H1 (cell line): Measurements from ENCODE around the gene FOXN3.
"Not testable (repeated sequence)": the region's sequence is repeated elsewhere in the genome, so short reads cannot be mapped to it uniquely, and the experiment has no call there.

Experiments
- CREB1 ChIP-seq: IDR thresholded peaks from 2 replicates; pipeline ENCODE4 v1.6.1; 2012; ENCODE audit warnings: inconsistent platforms
- CTCF ChIP-seq, 3 experiments: IDR thresholded peaks; 1 replicate in 2 of 3; 2 replicates in 1 of 3; pipeline versions ENCODE4 v1.5.1 to v1.6.1; 2011; ENCODE audit warnings: low read length in 3 of 3, mild to moderate bottlenecking in 3 of 3, inconsistent platforms in 2 of 3, low read depth in 1 of 3, moderate library complexity in 1 of 3; ENCODE audit not compliant: insufficient read depth in 1 of 3; ENCODE audit errors: control extremely low read depth in 1 of 3

GRCh38 chr14:89158104-89158503 is 258.9 kb downstream of the FOXN3 start:
- not testable (repeated sequence) for TF ChIP-seq CREB1; CTCF (IDR thresholded peaks at IDR 0.05; ENCODE audit: control extremely low read depth in 1 of 3, insufficient read depth in 1 of 3, low read depth in 1 of 3, low read length in 3 of 3)
